22Rv1 (cell line): Measurements from ENCODE around the gene CYP19A1.

Experiments used
- ZFX ChIP-seq: fragments of 450-650 bp; IDR thresholded peaks from 2 replicates; pipeline ENCODE4 v1.6.1; 2017; ENCODE audit warnings: antibody characterized with exemption, borderline replicate concordance
- TF ChIP-seq, protein P1 (sequence below): fragments of 450-650 bp; IDR thresholded peaks from 2 replicates; pipeline ENCODE4 v1.5.1; 2017; ENCODE audit warnings: mild to moderate bottlenecking

DNA sequence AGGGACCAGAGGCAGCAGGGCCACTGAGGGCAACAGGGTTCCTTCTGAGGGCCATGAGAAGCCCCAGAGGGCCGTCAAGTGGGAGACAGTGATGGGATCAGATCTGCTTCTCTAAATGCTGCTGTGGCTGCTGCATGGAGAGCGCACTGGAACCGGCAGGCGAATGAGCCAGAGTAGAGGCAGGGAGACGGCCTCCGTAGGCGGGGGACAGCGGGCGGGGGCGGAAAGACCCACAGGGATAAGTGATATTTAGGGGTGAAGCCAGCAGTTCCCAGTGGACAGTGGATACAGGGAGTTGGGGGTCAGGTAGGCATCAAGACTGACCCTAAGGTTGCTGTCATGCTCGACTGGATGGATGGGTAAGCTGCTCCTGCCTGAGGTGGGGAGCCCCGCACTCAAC, 48.1 kb upstream of the CYP19A1 start:
- TF ChIP-seq, protein P1, sequence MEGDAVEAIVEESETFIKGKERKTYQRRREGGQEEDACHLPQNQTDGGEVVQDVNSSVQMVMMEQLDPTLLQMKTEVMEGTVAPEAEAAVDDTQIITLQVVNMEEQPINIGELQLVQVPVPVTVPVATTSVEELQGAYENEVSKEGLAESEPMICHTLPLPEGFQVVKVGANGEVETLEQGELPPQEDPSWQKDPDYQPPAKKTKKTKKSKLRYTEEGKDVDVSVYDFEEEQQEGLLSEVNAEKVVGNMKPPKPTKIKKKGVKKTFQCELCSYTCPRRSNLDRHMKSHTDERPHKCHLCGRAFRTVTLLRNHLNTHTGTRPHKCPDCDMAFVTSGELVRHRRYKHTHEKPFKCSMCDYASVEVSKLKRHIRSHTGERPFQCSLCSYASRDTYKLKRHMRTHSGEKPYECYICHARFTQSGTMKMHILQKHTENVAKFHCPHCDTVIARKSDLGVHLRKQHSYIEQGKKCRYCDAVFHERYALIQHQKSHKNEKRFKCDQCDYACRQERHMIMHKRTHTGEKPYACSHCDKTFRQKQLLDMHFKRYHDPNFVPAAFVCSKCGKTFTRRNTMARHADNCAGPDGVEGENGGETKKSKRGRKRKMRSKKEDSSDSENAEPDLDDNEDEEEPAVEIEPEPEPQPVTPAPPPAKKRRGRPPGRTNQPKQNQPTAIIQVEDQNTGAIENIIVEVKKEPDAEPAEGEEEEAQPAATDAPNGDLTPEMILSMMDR = no peak
- TF ChIP-seq ZFX = no peak
